Keratinocyte (primary cell): Measurements from ENCODE around the gene CDC42EP1.

Experiments used
- CTCF ChIP-seq, 3 experiments: IDR thresholded peaks in 1 of 3; conservative IDR thresholded peaks in 1 of 3; optimal IDR thresholded peaks in 1 of 3; 2 replicates in 2 of 3; 3 replicates in 1 of 3; pipeline versions ENCODE3 to v1.5.1; 2011; ENCODE audit warnings: low read length in 3 of 3, mild to moderate bottlenecking in 3 of 3, moderate library complexity in 2 of 3, control low read depth in 1 of 3, inconsistent platforms in 1 of 3; ENCODE audit not compliant: insufficient read depth in 2 of 3; ENCODE audit errors: extremely low read depth in 1 of 3
- EZH2 ChIP-seq: IDR thresholded peaks from one replicate; pipeline ENCODE4 v1.6.1; 2012; ENCODE audit warnings: inconsistent platforms, mild to moderate bottlenecking, low read length, moderate library complexity

- TF ChIP-seq CTCF (optimal IDR thresholded peaks at IDR 0.05 in 1 of 3, IDR thresholded peaks at IDR 0.05 in 1 of 3, conservative IDR thresholded peaks at IDR 0.05 in 1 of 3; ENCODE audit: extremely low read depth in 1 of 3, insufficient read depth in 2 of 3, low read length in 3 of 3): no peak
- TF ChIP-seq EZH2: no peak
Observed at GRCh38 chr22:37521236-37521739, 39.0 kb upstream of the CDC42EP1 start.
